B cell (primary cell): ENCODE data around the gene ANKRD40CL. TPM values are rescaled to one million over a fixed set of nuclear protein-coding genes. Genes with fewer than 3 reads are reported as not detected.

Experiments used
- ATAC-seq: fragments of 200-7000 bp; cut with Tn5 transposase; one replicate; pipeline ENCODE4 v1.10.0; 2021; ENCODE audit warnings: low read depth, mild to moderate bottlenecking, moderate number of reproducible peaks, moderate library complexity
- CTCF ChIA-PET: fragments of 350-600 bp; sonication (Branson Sonifier 250); formaldehyde crosslinking; loops from one replicate; lab custom pipeline; 2021; ENCODE audit warnings: antibody characterized with exemption, inconsistent platforms; lab: Charles Lee
- POLR2A ChIA-PET: fragments of 350-600 bp; sonication (Branson Sonifier 250); formaldehyde crosslinking; loops from one replicate; lab custom pipeline; 2021; ENCODE audit warnings: antibody characterized with exemption; lab: Charles Lee
- DNase-seq: peaks from one replicate; pipeline ENCODE4 v3.0.0; 2013
- H2AFZ ChIP-seq: 2 replicates; pipeline ENCODE4 v1.6.1; 2012; ENCODE audit warnings: mild to moderate bottlenecking, low read depth, low read length; ENCODE audit not compliant: insufficient read depth, poor library complexity, severe bottlenecking
- H3K27ac ChIP-seq, 2 donors: 1 replicate in 1 of 2; 2 replicates in 1 of 2; pipeline ENCODE4 v1.5.1; 2012 to 2013; ENCODE audit warnings: low read length in 2 of 2, mild to moderate bottlenecking in 2 of 2, moderate library complexity in 1 of 2
- H3K27me3 ChIP-seq, 4 experiments: fragments of 200-600 bp in 1 of 4; sonication (generic) in 1 of 4; replicated peaks in 1 of 4; 1 replicate in 2 of 4; 2 replicates in 2 of 4; pipeline versions ENCODE4 v1.6.1 to v1.7.0; 2013 to 2016; ENCODE audit warnings: low read length in 3 of 4, mild to moderate bottlenecking in 2 of 4, mixed read lengths in 1 of 4, moderate library complexity in 1 of 4; ENCODE audit not compliant: insufficient read depth in 4 of 4, control insufficient read depth in 3 of 4; ENCODE audit errors: control extremely low read depth in 1 of 4
- H3K36me3 ChIP-seq, 2 experiments: replicated peaks in 1 of 2; 1 replicate in 1 of 2; 2 replicates in 1 of 2; pipeline versions ENCODE4 v1.6.1 to v1.7.1; 2013; ENCODE audit warnings: low read length in 1 of 2; ENCODE audit not compliant: insufficient read depth in 2 of 2, control insufficient read depth in 1 of 2; ENCODE audit errors: control extremely low read depth in 1 of 2, extremely low read depth in 1 of 2
- H3K4me1 ChIP-seq, 2 donors: fragments of 200-600 bp in 1 of 2; sonication (generic) in 1 of 2; 1 replicate in 1 of 2; 2 replicates in 1 of 2; pipeline versions ENCODE4 v1.5.1 to v1.6.1; 2013 to 2017; ENCODE audit warnings: low read length in 2 of 2; ENCODE audit not compliant: control insufficient read depth in 2 of 2, insufficient read depth in 2 of 2
- H3K4me2 ChIP-seq: replicated peaks from 2 replicates; pipeline ENCODE3; 2012; ENCODE audit warnings: mild to moderate bottlenecking, low read depth, low read length; ENCODE audit not compliant: poor library complexity, severe bottlenecking
- H3K4me3 ChIP-seq, 5 experiments: fragments of 200-600 bp in 1 of 5; sonication (generic) in 1 of 5; 1 replicate in 3 of 5; 2 replicates in 2 of 5; pipeline versions ENCODE4 v1.5.1 to v1.7.0; 2011 to 2016; ENCODE audit warnings: low read length in 4 of 5, mild to moderate bottlenecking in 4 of 5, low read depth in 2 of 5, control low read depth in 1 of 5, moderate library complexity in 1 of 5; ENCODE audit not compliant: insufficient read depth in 1 of 5; ENCODE audit errors: control extremely low read depth in 1 of 5, extremely low read depth in 1 of 5
- H3K79me2 ChIP-seq: fragments of 200-600 bp; sonication (generic); one replicate; pipeline ENCODE4 v1.6.0; 2016; ENCODE audit warnings: low read length; ENCODE audit not compliant: control insufficient read depth, insufficient read depth
- H3K9ac ChIP-seq: fragments of 200-600 bp; sonication (generic); 2 replicates; pipeline ENCODE4 v1.6.1; 2017; ENCODE audit warnings: mild to moderate bottlenecking, low read length, moderate library complexity
- H3K9me3 ChIP-seq, 3 donors: one replicate each; pipeline versions ENCODE4 v1.6.1 to v1.7.1; 2013; ENCODE audit warnings: low read length in 2 of 3; ENCODE audit not compliant: control insufficient read depth in 2 of 3, insufficient read depth in 1 of 3; ENCODE audit errors: control extremely low read depth in 1 of 3
- H4K20me1 ChIP-seq: 2 replicates; pipeline ENCODE4 v1.6.0; 2012; ENCODE audit warnings: mild to moderate bottlenecking, low read length; ENCODE audit not compliant: insufficient read depth, control insufficient read depth, poor library complexity, severe bottlenecking
- H3K27ac Mint-ChIP-seq: one replicate; pipeline ENCODE4 v1.8.0; 2021; ENCODE audit warnings: mixed read lengths
- H3K27me3 Mint-ChIP-seq: one replicate; pipeline ENCODE4 v1.8.0; 2021; ENCODE audit warnings: mixed read lengths
- H3K4me1 Mint-ChIP-seq: one replicate; pipeline ENCODE4 v1.8.0; 2021; ENCODE audit warnings: mixed read lengths
- H3K4me3 Mint-ChIP-seq: one replicate; pipeline ENCODE4 v1.8.0; 2021; ENCODE audit warnings: mixed read lengths
- H3K9me3 Mint-ChIP-seq: one replicate; pipeline ENCODE4 v1.8.0; 2022; ENCODE audit warnings: mixed read lengths; ENCODE audit not compliant: insufficient read depth
- EZH2 ChIP-seq: IDR thresholded peaks from 2 replicates; pipeline ENCODE4 v1.6.1; 2012; ENCODE audit warnings: borderline replicate concordance, low read depth, mild to moderate bottlenecking, moderate library complexity, low read length; ENCODE audit not compliant: insufficient read depth, poor library complexity, severe bottlenecking
- WGBS: methylation state at CpG from one replicate; pipeline ENCODE4 v1.1.5; 2013; ENCODE audit warnings: missing lambda C conversion rate; ENCODE audit not compliant: insufficient coverage; 5-methylcytosine and 5-hydroxymethylcytosine counted together
- intact Hi-C: fragments of 100-400 bp; cut with micrococcal nuclease; formaldehyde crosslinking; loops from one replicate; pipeline ENCODE4 v1.10.0; 2022
- polyA plus RNA-seq: library from polyadenylated mRNA; depleted of rRNA; stranded (reverse); fragments of >200 nt; gene quantifications from 2 replicates; pipeline ENCODE4 v1.2.3, GENCODE V29; 2012
- total RNA-seq, 2 donors: library from RNA; stranded (reverse); fragments of 120-200 nt in 1 of 2; gene quantifications; 1 replicate in 1 of 2; 2 replicates in 1 of 2; pipeline versions ENCODE4 v1.2.3 to v1.2.4, GENCODE V29; 2013 to 2022
- TF ChIP-seq, protein P1 (sequence below): fragments of 200-600 bp; IDR thresholded peaks from one replicate; pipeline ENCODE4 v1.8.0; 2022; ENCODE audit warnings: antibody characterized with exemption, mild to moderate bottlenecking

The ANKRD40CL gene
- total and polyA plus RNA-seq, 2 donors (not counting 1 experiment from before 2014, with no cell fraction given) = not detected

DNA sequence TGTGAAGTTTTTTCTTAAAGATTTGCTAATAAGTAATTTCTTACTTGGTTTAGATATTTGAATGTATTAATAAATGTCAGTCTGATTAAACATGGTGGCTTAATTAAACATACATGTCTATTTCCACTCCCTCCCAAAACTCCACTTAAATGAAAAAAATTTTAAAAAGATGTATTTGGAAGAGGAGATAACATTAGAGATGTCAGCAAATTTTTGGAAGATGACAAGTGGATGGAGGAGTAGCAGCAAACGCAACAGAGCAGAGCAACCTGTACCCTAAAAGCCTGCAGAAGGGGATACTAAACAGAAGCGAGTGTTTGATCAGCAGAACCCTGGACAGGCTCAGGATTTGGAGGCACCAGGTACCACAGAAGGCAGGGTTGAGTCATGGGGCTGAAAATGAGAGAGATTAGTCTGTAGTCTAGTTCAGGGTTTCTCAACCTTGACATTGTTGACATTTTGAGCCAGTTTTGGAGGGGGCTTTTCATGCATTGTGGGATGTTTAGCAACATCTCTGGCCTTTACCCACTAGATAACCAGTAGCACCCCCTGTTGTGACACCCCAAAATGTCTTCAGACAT lies 30.1 kb downstream of the ANKRD40CL start:
- Histone ChIP-seq H2AFZ (no peak overlapping the region), H3K27ac (no peak overlapping the region), H3K4me3 (no peak overlapping the region), H3K4me1 (no peaks in the 10 kb centered on the region), H3K36me3 (peaks cover 2 to 45% of the 10 kb centered on the region in 2 experiments), H3K27me3 (no peaks in the 10 kb centered on the region), H3K4me2 (no peak overlapping the region), H3K79me2 (peaks cover 90% of the 10 kb centered on the region), H4K20me1 (peaks cover 83% of the 10 kb centered on the region), H3K9ac (no peak overlapping the region), H3K9me3 (no peaks in the 10 kb centered on the region)
- Mint-ChIP-seq H3K27me3 (no peaks in the 10 kb centered on the region), H3K4me1 (peaks cover 18% of the 10 kb centered on the region), H3K4me3 (no peak overlapping the region), H3K27ac (no peak overlapping the region), H3K9me3 (no peaks in the 10 kb centered on the region)
- DNase-seq (no peak), ATAC-seq (no peak)
- CTCF ChIA-PET = no interaction called here
- 78% methylated on average over 2 of the region's 2 CpGs for WGBS
- intact Hi-C loops = no loop called here
- POLR2A ChIA-PET = no interaction called here
- TF ChIP-seq, protein P1, sequence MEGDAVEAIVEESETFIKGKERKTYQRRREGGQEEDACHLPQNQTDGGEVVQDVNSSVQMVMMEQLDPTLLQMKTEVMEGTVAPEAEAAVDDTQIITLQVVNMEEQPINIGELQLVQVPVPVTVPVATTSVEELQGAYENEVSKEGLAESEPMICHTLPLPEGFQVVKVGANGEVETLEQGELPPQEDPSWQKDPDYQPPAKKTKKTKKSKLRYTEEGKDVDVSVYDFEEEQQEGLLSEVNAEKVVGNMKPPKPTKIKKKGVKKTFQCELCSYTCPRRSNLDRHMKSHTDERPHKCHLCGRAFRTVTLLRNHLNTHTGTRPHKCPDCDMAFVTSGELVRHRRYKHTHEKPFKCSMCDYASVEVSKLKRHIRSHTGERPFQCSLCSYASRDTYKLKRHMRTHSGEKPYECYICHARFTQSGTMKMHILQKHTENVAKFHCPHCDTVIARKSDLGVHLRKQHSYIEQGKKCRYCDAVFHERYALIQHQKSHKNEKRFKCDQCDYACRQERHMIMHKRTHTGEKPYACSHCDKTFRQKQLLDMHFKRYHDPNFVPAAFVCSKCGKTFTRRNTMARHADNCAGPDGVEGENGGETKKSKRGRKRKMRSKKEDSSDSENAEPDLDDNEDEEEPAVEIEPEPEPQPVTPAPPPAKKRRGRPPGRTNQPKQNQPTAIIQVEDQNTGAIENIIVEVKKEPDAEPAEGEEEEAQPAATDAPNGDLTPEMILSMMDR = no peak
- no peak for TF ChIP-seq EZH2

DNA sequence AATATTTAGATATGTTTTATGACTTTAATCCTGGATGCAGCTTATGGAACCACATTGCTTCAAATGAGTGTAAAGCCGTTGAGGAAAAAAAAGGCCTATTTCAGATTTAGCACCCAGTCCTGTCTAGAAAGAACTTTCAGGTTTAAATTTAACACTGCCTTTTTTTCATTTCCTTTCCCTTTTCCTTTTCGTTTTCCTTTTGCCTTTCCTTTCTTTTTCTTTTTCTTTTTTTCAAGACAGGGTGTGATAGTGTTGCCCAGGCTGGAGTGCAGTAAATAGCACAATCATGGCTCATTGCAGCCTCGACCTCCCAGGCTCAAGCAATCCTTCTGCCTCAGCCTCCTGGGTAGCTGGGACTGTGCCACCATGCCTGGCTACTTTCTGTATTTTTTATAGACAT lies 32.0 kb downstream of the ANKRD40CL start:
- Histone ChIP-seq H3K27ac (no peak overlapping the region), H3K9me3 (no peaks in the 10 kb centered on the region), H3K27me3 (no peaks in the 10 kb centered on the region), H3K36me3 (peaks cover 0 to 27% of the 10 kb centered on the region in 2 experiments), H4K20me1 (peaks cover 89% of the 10 kb centered on the region), H2AFZ (no peak overlapping the region), H3K4me2 (no peak overlapping the region), H3K4me3 (no peak overlapping the region), H3K4me1 (peaks cover 3 to 4% of the 10 kb centered on the region in 2 donors), H3K9ac (no peak overlapping the region), H3K79me2 (peaks cover 93% of the 10 kb centered on the region)
- H3K9me3 Mint-ChIP-seq = no peaks in the 10 kb centered on the region
- no peaks in the 10 kb centered on the region for H3K27me3 Mint-ChIP-seq
- TF ChIP-seq EZH2 = no peak
- TF ChIP-seq, protein P1 = no peak
- H3K27ac Mint-ChIP-seq = no peak overlapping the region
- H3K4me1 Mint-ChIP-seq = peaks cover 31% of the 10 kb centered on the region
- DNase-seq = no peak
- intact Hi-C loops = no loop called here
- H3K4me3 Mint-ChIP-seq = no peak overlapping the region
- ATAC-seq = no peak
- POLR2A ChIA-PET = no interaction called here
- CTCF ChIA-PET = no interaction called here
- no CpG with 5 or more reads among the region's 3 CpGs for WGBS
